Uterus (tissue), 2 donors: ENCODE data around the gene GMDS.

Experiments
- CTCF ChIP-seq, 4 experiments: fragments of 200-600 bp in 2 of 4; fragments of 450-650 bp in 2 of 4; sonication (generic) in 2 of 4; IDR thresholded peaks; one replicate each; pipeline ENCODE4 v1.5.1; 2016 to 2019; ENCODE audit warnings: antibody characterized with exemption in 4 of 4, mild to moderate bottlenecking in 2 of 4, moderate library complexity in 1 of 4
- POLR2A ChIP-seq, 2 donors: fragments of 450-650 bp; IDR thresholded peaks; one replicate each; pipeline ENCODE4 v1.6.1; 2016; ENCODE audit warnings: antibody characterized with exemption in 2 of 2, mild to moderate bottlenecking in 1 of 2, moderate library complexity in 1 of 2

- TF ChIP-seq CTCF (IDR thresholded peaks at IDR 0.05) (no peak), POLR2A (IDR thresholded peaks at IDR 0.05) (no peak)
Measured at GRCh38 chr6:1586256-1586655, 659.1 kb downstream of the GMDS start.
